Gastroesophageal sphincter (tissue), 3 donors: ENCODE measurements around the gene EHMT1.

ENCODE experiments used
- CTCF ChIP-seq, 4 experiments: fragments of 200-600 bp in 2 of 4; fragments of 450-650 bp in 2 of 4; sonication (generic) in 1 of 4; IDR thresholded peaks; one replicate each; pipeline ENCODE4 v1.5.1; 2017 to 2019; ENCODE audit warnings: antibody characterized with exemption in 4 of 4, mild to moderate bottlenecking in 2 of 4, moderate library complexity in 2 of 4
- POLR2AphosphoS5 ChIP-seq: sonication (generic); formaldehyde crosslinking; IDR thresholded peaks from one replicate; pipeline ENCODE4 v1.6.1; 2017; ENCODE audit warnings: antibody characterized with exemption

- TF ChIP-seq CTCF (IDR thresholded peaks at IDR 0.05) = no peak
- TF ChIP-seq POLR2AphosphoS5 = no peak
These were observed 113.4 kb downstream of the EHMT1 start for GRCh38 chr9:137731947-137732813.
